22Rv1 (cell line): ENCODE data around the gene PODN.

Experiments used
- H3K27ac ChIP-seq: fragments of 450-650 bp; 2 replicates; pipeline ENCODE4 v1.5.1; 2017
- CTCF ChIP-seq: fragments of 450-650 bp; IDR thresholded peaks from 2 replicates; pipeline ENCODE4 v1.5.1; 2017; ENCODE audit warnings: mild to moderate bottlenecking
- ZFX ChIP-seq: fragments of 450-650 bp; IDR thresholded peaks from 2 replicates; pipeline ENCODE4 v1.6.1; 2017; ENCODE audit warnings: antibody characterized with exemption, borderline replicate concordance

The PODN gene

GRCh38 chr1:53123453-53124140 lies 61.6 kb downstream of the PODN start:
- TF ChIP-seq CTCF = no peak
- no peak for TF ChIP-seq ZFX
- no peak overlapping the region for H3K27ac ChIP-seq

DNA sequence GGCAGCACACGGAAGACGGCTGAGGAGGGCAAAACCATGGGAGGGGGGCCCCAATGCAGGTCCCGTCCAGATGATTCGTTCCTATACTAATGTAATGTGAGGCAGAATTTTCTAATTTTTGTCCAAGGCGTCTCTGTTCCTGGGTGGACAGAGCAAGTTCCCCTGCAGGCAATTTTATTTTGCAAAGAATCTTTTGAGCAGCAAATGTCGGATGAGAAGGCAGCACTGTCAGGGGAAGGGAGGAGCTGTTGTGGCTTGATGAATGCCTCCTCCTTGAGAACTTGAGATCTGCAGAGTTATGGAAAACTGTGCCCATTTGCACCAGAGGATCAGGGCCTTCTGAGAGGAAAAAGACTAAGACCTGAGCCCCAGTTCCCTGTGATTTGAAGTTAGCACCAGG lies 63.1 kb downstream of the PODN start:
- H3K27ac ChIP-seq = no peak overlapping the region
- TF ChIP-seq CTCF (no peak), ZFX (no peak)

DNA sequence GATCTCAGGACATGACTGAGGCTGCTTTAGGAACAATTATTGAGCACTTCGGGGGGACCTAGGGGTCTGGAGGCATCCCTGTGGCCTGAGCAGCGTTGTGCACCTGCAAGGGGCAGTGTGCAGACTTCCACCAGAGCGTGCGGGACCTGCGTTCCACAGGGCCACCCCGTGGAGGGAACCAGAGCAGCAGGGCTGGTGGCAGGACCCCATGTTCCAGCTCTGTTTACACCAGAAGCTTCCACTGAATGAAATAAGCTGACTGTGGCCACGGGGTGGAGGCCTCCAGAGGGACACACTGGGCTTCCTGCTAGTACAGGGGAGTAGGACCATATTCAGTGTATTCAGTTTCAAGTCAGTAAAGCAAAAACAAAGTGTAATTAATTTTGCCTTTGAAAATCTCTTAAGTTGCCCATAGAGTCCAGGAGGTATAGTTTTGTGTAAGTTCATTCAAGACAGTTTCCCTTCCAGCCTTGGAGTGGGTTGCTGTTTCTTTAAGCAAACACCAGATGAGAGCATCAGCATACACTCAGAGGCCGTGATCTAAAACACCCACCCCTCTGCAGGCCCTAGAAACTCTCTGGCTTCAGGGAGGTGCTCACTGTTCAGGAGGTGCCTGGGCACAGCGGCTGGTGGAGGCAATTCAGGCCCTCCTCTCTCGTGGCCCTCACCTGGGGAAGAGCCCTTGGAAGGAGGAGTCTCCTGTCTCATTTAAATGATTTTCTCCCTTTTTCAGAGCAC lies 63.8 kb downstream of the PODN start:
- TF ChIP-seq CTCF (no peak), ZFX (no peak)
- H3K27ac ChIP-seq = no peak overlapping the region

DNA sequence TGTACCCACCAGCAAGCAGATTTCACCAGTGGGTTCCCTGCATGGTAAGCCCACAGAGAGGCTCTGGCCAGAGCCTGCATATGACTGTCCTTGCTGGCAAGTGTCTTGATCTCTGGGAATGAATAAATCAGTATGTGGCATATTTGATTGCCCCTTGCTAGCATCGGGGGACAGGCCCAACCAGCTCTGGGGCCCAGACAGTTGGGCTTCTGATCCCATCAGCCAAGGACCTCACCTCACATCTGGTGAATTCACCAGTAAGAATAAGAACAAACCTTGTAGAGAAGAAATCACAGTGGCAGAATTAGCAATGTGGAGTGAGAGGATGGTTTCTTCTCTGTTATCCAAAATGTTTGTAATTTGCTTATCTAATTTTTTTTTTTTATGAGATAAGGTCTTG lies 64.5 kb downstream of the PODN start:
- H3K27ac ChIP-seq = no peak overlapping the region
- TF ChIP-seq CTCF = no peak
- TF ChIP-seq ZFX = no peak

DNA sequence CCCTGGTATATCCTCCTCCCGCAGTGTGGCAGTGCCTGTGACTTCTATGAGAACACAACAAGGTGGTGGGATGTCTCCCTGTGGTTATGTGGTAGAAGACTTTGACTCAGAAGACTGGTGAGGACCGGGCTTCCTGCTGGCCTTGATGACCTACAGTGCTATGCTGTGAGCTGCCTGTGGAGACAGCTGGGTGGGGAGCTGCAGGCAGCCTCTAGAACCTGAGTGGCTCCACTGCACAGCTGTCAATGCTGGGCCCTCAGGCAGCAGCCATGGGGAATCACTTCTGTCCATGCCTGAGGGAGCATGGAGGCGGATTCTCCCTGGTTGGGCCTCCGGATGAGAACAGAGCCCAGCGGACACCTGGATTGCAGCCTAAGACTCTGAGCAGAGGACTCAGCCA lies 65.5 kb downstream of the PODN start:
- no peak overlapping the region for H3K27ac ChIP-seq
- TF ChIP-seq CTCF (no peak), ZFX (no peak)

GRCh38 chr1:53128401-53128800 lies 66.4 kb downstream of the PODN start:
- TF ChIP-seq CTCF (no peak), ZFX (no peak)

GRCh38 chr1:53129891-53130597 lies 68.0 kb downstream of the PODN start:
- H3K27ac ChIP-seq = no peak overlapping the region
- TF ChIP-seq ZFX = no peak
- no peak for TF ChIP-seq CTCF

More at GRCh38 chr1:53128401-53128800, 66.4 kb downstream of the PODN start:
- no peak overlapping the region for H3K27ac ChIP-seq
